ENCODE data around the gene ENTREP1. TPM values are rescaled to one million over a fixed set of nuclear protein-coding genes. Genes with fewer than 3 reads are reported as not detected.
A peak's percentile ranks its signal among the peaks of the same experiment; 100 is the strongest.
"Not testable (repeated sequence)": the region's sequence is repeated elsewhere in the genome, so short reads cannot be mapped to it uniquely, and the experiment has no call there.

ENTREP1 gene
- total and polyA plus RNA-seq, 8 donors, result 2.0 to 40.2 (median 11.3) TPM

- Histone ChIP-seq H3K4me3 (no peak overlapping the region), H3K9me3 (no peaks in the 10 kb centered on the region), H3K27ac (peak overlapping the region in 1 of 5 donors; percentile 24), H3K36me3 (no peaks in the 10 kb centered on the region), H3K27me3 (no peaks in the 10 kb centered on the region), H3K4me1 (no peaks in the 10 kb centered on the region)
- no peak for TF ChIP-seq POLR2A (IDR thresholded peaks at IDR 0.05)
- TF ChIP-seq POLR2AphosphoS5 (IDR thresholded peaks at IDR 0.05), result peak in 1 of 3 donors; percentile 22
- no peak for TF ChIP-seq EP300 (IDR thresholded peaks at IDR 0.05)
- no peak for TF ChIP-seq CTCF (IDR thresholded peaks at IDR 0.05)
- 76 to 93% (median 91%) methylated on average over 1 of the region's 1 CpG for WGBS, 5 donors
- intact Hi-C loops (cut with DNase I; ENCODE audit: low total_unique reads), result no loop called here
- DNase-seq, result peak in 1 of 2 donors; percentile 49
Observed at GRCh38 chr9:69400470-69400869, 75.5 kb downstream of the ENTREP1 start.

GRCh38 chr9:69409936-69410335 lies 84.9 kb downstream of the ENTREP1 start:
- H3K9me3 ChIP-seq; H3K27ac ChIP-seq; DNase-seq; H3K36me3 ChIP-seq; H3K4me3 ChIP-seq; intact Hi-C loops (cut with DNase I; ENCODE audit: low total_unique reads); H3K27me3 ChIP-seq; H3K4me1 ChIP-seq: not testable (repeated sequence)
- WGBS, 5 donors, result 84 to 95% (median 92%) methylated on average over 6 of the region's 6 CpGs

GRCh38 chr9:69411246-69411645 lies 86.2 kb downstream of the ENTREP1 start:
- Histone ChIP-seq H3K36me3 (no peaks in the 10 kb centered on the region), H3K4me3 (no peak overlapping the region), H3K27ac (no peak overlapping the region), H3K4me1 (peaks cover 0 to 8% (median 2%) of the 10 kb centered on the region in 4 donors), H3K27me3 (no peaks in the 10 kb centered on the region), H3K9me3 (no peaks in the 10 kb centered on the region)
- intact Hi-C loops (cut with DNase I; ENCODE audit: low total_unique reads), result no loop called here
- no peak for DNase-seq
- TF ChIP-seq POLR2A (IDR thresholded peaks at IDR 0.05) (no peak), CTCF (IDR thresholded peaks at IDR 0.05) (no peak), EP300 (IDR thresholded peaks at IDR 0.05) (no peak), POLR2AphosphoS5 (IDR thresholded peaks at IDR 0.05) (no peak)
- 98 to 100% (median 99%) methylated on average over 3 of the region's 3 CpGs for WGBS, 5 donors

GRCh38 chr9:69411931-69412740 lies 87.1 kb downstream of the ENTREP1 start:
- Histone ChIP-seq H3K27ac (no peak overlapping the region), H3K27me3 (no peaks in the 10 kb centered on the region), H3K36me3 (no peaks in the 10 kb centered on the region), H3K4me3 (no peak overlapping the region), H3K4me1 (peaks cover 0 to 8% (median 2%) of the 10 kb centered on the region in 4 donors), H3K9me3 (no peaks in the 10 kb centered on the region)
- intact Hi-C loops (cut with DNase I; ENCODE audit: low total_unique reads), result no loop called here
- DNase-seq, result no peak
- no peak for TF ChIP-seq POLR2A (IDR thresholded peaks at IDR 0.05)
- no peak for TF ChIP-seq POLR2AphosphoS5 (IDR thresholded peaks at IDR 0.05)
- TF ChIP-seq CTCF (IDR thresholded peaks at IDR 0.05), result no peak
- no peak for TF ChIP-seq EP300 (IDR thresholded peaks at IDR 0.05)
- 72 to 81% (median 74%) methylated on average over 50 to 52 of the region's 52 CpGs for WGBS, 5 donors

GRCh38 chr9:69412741-69413150 lies 87.7 kb downstream of the ENTREP1 start:
- 21 to 45% (median 22%) methylated on average over 15 to 20 of the region's 20 CpGs for WGBS, 5 donors
- no peak overlapping the region for H3K27ac ChIP-seq

More at GRCh38 chr9:69412741-69413150, 87.7 kb downstream of the ENTREP1 start:
- peak in 1 of 3 donors; percentile 10 for TF ChIP-seq POLR2AphosphoS5 (IDR thresholded peaks at IDR 0.05)
- TF ChIP-seq POLR2A (IDR thresholded peaks at IDR 0.05), result no peak
- TF ChIP-seq CTCF (IDR thresholded peaks at IDR 0.05), result peak in 5 of 7 experiments; percentile 52 to 65 (median 57)
- H3K36me3 ChIP-seq, result no peaks in the 10 kb centered on the region
- peak overlapping the region in 3 of 4 donors; percentile 20 to 28 (median 23) for H3K4me3 ChIP-seq
- peak; percentile 73 to 86 for DNase-seq
- peaks cover 0 to 8% (median 2%) of the 10 kb centered on the region in 4 donors for H3K4me1 ChIP-seq
- intact Hi-C loops (cut with DNase I; ENCODE audit: low total_unique reads), result no loop called here
- H3K27me3 ChIP-seq, result no peaks in the 10 kb centered on the region
- no peaks in the 10 kb centered on the region for H3K9me3 ChIP-seq

Data from stomach (tissue), 9 donors.